WERI-Rb-1 (cell line): ENCODE data around the gene NOG.
A peak's percentile ranks its signal among the peaks of the same experiment; 100 is the strongest.

Experiments
- DNase-seq: peaks from one replicate; pipeline ENCODE4 v3.0.0-alpha.2; 2020
- H3K27ac ChIP-seq: fragments of 250-450 bp; sonication (Bioruptor Pico); 2 replicates; pipeline ENCODE4 v1.5.1; 2020; ENCODE audit warnings: mild to moderate bottlenecking, moderate library complexity
- H3K27me3 ChIP-seq: fragments of 250-450 bp; sonication (Bioruptor Pico); 2 replicates; pipeline ENCODE4 v1.5.1; 2021; ENCODE audit warnings: mild to moderate bottlenecking, low read depth, moderate library complexity; ENCODE audit not compliant: insufficient read depth, severe bottlenecking
- H3K36me3 ChIP-seq: fragments of 250-450 bp; sonication (Bioruptor Pico); 2 replicates; pipeline ENCODE4 v1.5.1; 2020; ENCODE audit warnings: mild to moderate bottlenecking, moderate library complexity
- H3K4me3 ChIP-seq: 2 replicates; pipeline ENCODE4 v1.5.1; 2011; ENCODE audit warnings: low read depth, mild to moderate bottlenecking, control low read depth, low read length
- H3K9me3 ChIP-seq: fragments of 250-450 bp; sonication (Bioruptor Pico); 2 replicates; pipeline ENCODE4 v1.5.1; 2021; ENCODE audit warnings: mild to moderate bottlenecking, moderate library complexity; ENCODE audit not compliant: severe bottlenecking
- CTCF ChIP-seq: IDR thresholded peaks from 2 replicates; pipeline ENCODE4 v1.5.1; 2011; ENCODE audit warnings: low read depth, mild to moderate bottlenecking, control low read depth, inconsistent platforms, low read length

NOG gene

DNA sequence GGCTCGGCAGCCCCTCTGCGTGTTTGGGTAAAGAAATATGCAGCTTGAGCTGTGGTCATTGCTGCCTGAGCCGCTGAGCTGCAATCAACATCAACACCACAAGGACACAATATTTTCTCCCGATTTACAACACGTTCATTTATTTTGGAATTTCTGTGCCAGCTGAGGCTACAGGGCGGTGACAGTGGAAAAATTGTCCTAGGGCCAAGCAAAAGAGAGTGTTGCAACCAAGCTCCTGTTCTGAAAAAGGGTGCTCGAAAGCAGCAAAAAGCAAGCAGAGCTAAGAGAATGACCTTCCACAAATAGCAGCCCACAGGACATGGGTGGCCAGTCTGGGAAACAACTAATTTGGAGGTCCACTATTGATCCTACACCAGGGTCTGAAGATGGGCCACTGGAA, 35.4 kb upstream of the NOG start:
- peaks cover 5% of the 10 kb centered on the region for H3K9me3 ChIP-seq
- no peaks in the 10 kb centered on the region for H3K36me3 ChIP-seq
- no peak overlapping the region for H3K27ac ChIP-seq
- DNase-seq: no peak
- no peak overlapping the region for H3K4me3 ChIP-seq
- TF ChIP-seq CTCF: no peak
- H3K27me3 ChIP-seq: peaks cover 34% of the 10 kb centered on the region

DNA sequence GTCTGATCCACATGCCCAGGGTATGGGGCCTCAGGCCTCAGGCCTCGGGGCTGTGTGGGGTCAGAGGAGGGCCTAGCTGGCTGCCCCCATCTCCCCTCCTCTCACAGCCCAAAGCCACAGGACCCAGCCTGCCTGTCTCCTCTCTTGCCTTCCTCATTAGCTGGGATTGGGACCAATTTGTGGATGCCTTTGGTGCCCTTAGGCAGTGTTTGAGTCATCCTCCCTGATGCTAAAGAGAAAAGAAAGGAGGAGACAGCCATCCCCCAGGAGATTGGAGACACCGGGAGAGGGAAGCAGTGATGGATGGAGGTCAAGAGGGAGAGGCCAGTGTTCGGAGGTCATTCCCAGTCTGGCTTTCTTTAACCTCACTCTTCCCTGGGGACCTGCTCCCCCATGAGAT, 23.3 kb upstream of the NOG start:
- no peak for TF ChIP-seq CTCF
- H3K27me3 ChIP-seq: peaks cover 49% of the 10 kb centered on the region

DNA sequence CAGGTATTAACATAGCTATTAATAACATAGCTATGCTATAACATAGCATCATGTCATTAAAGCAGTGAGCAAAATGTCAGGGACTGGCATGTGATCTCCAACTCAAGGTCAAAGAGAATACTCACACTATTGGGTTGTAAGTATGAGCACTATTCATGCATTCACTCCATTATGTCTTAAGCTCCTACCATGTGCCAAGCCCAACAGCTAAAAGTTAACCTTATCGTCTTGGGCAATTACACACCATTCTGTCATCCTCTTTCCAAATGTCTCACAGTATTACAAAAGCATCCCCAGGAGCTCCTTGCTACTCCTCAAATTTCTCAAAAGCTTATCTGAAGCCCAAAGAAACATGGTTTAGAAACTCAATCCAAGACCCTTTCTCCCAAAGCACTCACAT, 22.0 kb upstream of the NOG start:
- Histone ChIP-seq H3K4me3 (no peak overlapping the region), H3K27me3 (peaks cover 53% of the 10 kb centered on the region), H3K9me3 (peaks cover 2% of the 10 kb centered on the region), H3K27ac (no peak overlapping the region), H3K36me3 (no peaks in the 10 kb centered on the region)
- no peak for TF ChIP-seq CTCF
- no peak for DNase-seq

More for the DNA sequence above, 23.3 kb upstream of the NOG start:
- Histone ChIP-seq H3K36me3 (no peaks in the 10 kb centered on the region), H3K9me3 (peaks cover 2% of the 10 kb centered on the region), H3K27ac (no peak overlapping the region), H3K4me3 (no peak overlapping the region)
- no peak for DNase-seq

GRCh38 chr17:56577190-56577842, 16.2 kb upstream of the NOG start:
- no peak for TF ChIP-seq CTCF
- H3K9me3 ChIP-seq: peaks cover 5% of the 10 kb centered on the region
- H3K27ac ChIP-seq: no peak overlapping the region
- peaks cover 38% of the 10 kb centered on the region for H3K27me3 ChIP-seq
- no peak for DNase-seq
- no peaks in the 10 kb centered on the region for H3K36me3 ChIP-seq
- no peak overlapping the region for H3K4me3 ChIP-seq

- H3K36me3 ChIP-seq: no peaks in the 10 kb centered on the region
- peaks cover 40% of the 10 kb centered on the region for H3K27me3 ChIP-seq
- peaks cover 5% of the 10 kb centered on the region for H3K9me3 ChIP-seq
- H3K4me3 ChIP-seq: peak overlapping the region; percentile 14
- no peak overlapping the region for H3K27ac ChIP-seq
- no peak for TF ChIP-seq CTCF
- no peak for DNase-seq
Measured at GRCh38 chr17:56577843-56578204, 15.7 kb upstream of the NOG start.
